K562 (cell line): ENCODE data around the gene CUL4B. TPM values are rescaled to one million over a fixed set of nuclear protein-coding genes. Genes with fewer than 3 reads are reported as not detected.
A peak's percentile ranks its signal among the peaks of the same experiment; 100 is the strongest.

ENCODE experiments used
- FOS ChIP-seq: IDR thresholded peaks from 3 replicates; pipeline ENCODE4 v1.6.1; 2011; ENCODE audit not compliant: insufficient read length; ENCODE audit errors: extremely low read depth
- GMEB1 ChIP-seq: fragments of 250-450 bp; sonication (Bioruptor Pico); IDR thresholded peaks from 2 replicates; pipeline ENCODE4 v1.4.0; 2020; ENCODE audit warnings: mild to moderate bottlenecking
- HLTF ChIP-seq: fragments of 450-650 bp; IDR thresholded peaks from 2 replicates; pipeline ENCODE4 v1.6.1; 2016
- MECOM ChIP-seq: fragments of 250-450 bp; sonication (Bioruptor Pico); IDR thresholded peaks from 2 replicates; pipeline ENCODE4 v1.8.0; 2022; ENCODE audit warnings: inconsistent platforms
- RAD21 ChIP-seq, 2 experiments: fragments of 250-450 bp in 1 of 2; fragments of 450-650 bp in 1 of 2; sonication (Bioruptor Pico) in 1 of 2; formaldehyde crosslinking in 1 of 2; IDR thresholded peaks in 1 of 2; conservative IDR thresholded peaks in 1 of 2; 2 replicates each; pipeline versions ENCODE4 v1.4.0 to v1.8.0; 2020 to 2022; ENCODE audit warnings: mild to moderate bottlenecking in 2 of 2, moderate library complexity in 1 of 2
- RB1 ChIP-seq: fragments of 450-650 bp; IDR thresholded peaks from 2 replicates; pipeline ENCODE4 v1.6.1; 2017; ENCODE audit warnings: low read depth, mild to moderate bottlenecking
- SIN3A ChIP-seq, 2 experiments: fragments of 150-350 bp in 1 of 2; IDR thresholded peaks; 2 replicates each; pipeline ENCODE4 v1.6.1; 2011 to 2016; ENCODE audit warnings: borderline replicate concordance in 2 of 2, low read depth in 2 of 2, low read length in 2 of 2, mild to moderate bottlenecking in 2 of 2, moderate library complexity in 2 of 2; ENCODE audit not compliant: control insufficient read depth in 1 of 2
- SMARCA5 ChIP-seq: fragments of 450-650 bp; IDR thresholded peaks from 2 replicates; pipeline ENCODE4 v1.6.1; 2016
- SMC3 ChIP-seq: conservative IDR thresholded peaks from 2 replicates; pipeline ENCODE4 v1.6.1; 2011; ENCODE audit warnings: low read depth, low read length, improper control_type of control experiment; ENCODE audit not compliant: insufficient read depth
- TSHZ1 ChIP-seq: fragments of 250-450 bp; sonication (Bioruptor Pico); IDR thresholded peaks from 2 replicates; pipeline ENCODE4 v1.4.0; 2020; ENCODE audit warnings: mild to moderate bottlenecking, moderate library complexity
- ZBTB5 ChIP-seq: fragments of 450-650 bp; IDR thresholded peaks from 2 replicates; pipeline ENCODE4 v1.6.1; 2017; ENCODE audit warnings: antibody characterized with exemption
- polyA plus RNA-seq, 8 experiments: library from polyadenylated mRNA; depleted of rRNA in 4 of 8; stranded (reverse) in 5 of 8; unstranded in 3 of 8; fragments of >200 nt; fragmentation: Nextera tagmentation in 2 of 8; fragmentation: Illumina TruSeq in 1 of 8; extraction: Ambion mirVana in 2 of 8; extraction: Trizol in 1 of 8; gene quantifications; 2 replicates each; pipeline versions ENCODE4 v1.2.1 to v1.2.3, GENCODE V29; 2011 to 2014; ENCODE audit warnings: inconsistent platforms in 1 of 8, missing spikeins in 1 of 8
- total RNA-seq, 7 experiments: library from RNA; depleted of rRNA in 6 of 7; stranded (reverse); fragments of >200 nt in 6 of 7; fragmentation: Illumina TruSeq in 2 of 7; extraction: Trizol in 2 of 7; gene quantifications; 2 replicates each; pipeline versions ENCODE4 v1.2.1 to v1.2.3, GENCODE V29; 2011 to 2021; ENCODE audit warnings: low replicate concordance in 1 of 7
- TF ChIP-seq, protein P1 (sequence below), 2 experiments: fragments of 450-650 bp; formaldehyde crosslinking in 1 of 2; IDR thresholded peaks; 2 replicates each; pipeline versions ENCODE4 v1.4.0 to v1.6.1; 2014 to 2020; ENCODE audit warnings: mild to moderate bottlenecking in 2 of 2, borderline replicate concordance in 1 of 2, low read depth in 1 of 2

Gene CUL4B
- total and polyA plus RNA-seq, 9 of the 15 experiments (the other 6 are each of a cell fraction or from before 2014, with no cell fraction given), result 15.0 to 41.7 (median 37.5) TPM

DNA sequence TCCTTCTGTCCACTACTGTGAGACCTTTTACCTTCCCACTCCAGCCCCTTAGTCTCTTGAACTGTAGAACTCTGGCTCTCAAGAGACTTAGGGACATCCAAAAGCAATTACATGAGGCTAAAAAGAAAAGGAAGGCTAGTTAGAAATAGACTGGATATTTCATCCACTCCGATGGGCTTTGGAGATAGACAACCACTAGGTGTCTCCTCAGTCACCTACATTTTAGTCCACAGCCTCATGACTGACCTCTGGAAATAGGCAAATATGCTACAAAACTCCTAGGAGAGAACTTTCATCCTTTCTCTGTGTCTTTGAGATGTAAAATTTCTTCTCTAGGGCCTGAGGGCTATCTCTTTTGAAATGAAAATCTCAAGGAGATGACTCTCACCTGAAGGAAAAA, 46.5 kb downstream of the CUL4B start (continued):
- TF ChIP-seq, protein P1, sequence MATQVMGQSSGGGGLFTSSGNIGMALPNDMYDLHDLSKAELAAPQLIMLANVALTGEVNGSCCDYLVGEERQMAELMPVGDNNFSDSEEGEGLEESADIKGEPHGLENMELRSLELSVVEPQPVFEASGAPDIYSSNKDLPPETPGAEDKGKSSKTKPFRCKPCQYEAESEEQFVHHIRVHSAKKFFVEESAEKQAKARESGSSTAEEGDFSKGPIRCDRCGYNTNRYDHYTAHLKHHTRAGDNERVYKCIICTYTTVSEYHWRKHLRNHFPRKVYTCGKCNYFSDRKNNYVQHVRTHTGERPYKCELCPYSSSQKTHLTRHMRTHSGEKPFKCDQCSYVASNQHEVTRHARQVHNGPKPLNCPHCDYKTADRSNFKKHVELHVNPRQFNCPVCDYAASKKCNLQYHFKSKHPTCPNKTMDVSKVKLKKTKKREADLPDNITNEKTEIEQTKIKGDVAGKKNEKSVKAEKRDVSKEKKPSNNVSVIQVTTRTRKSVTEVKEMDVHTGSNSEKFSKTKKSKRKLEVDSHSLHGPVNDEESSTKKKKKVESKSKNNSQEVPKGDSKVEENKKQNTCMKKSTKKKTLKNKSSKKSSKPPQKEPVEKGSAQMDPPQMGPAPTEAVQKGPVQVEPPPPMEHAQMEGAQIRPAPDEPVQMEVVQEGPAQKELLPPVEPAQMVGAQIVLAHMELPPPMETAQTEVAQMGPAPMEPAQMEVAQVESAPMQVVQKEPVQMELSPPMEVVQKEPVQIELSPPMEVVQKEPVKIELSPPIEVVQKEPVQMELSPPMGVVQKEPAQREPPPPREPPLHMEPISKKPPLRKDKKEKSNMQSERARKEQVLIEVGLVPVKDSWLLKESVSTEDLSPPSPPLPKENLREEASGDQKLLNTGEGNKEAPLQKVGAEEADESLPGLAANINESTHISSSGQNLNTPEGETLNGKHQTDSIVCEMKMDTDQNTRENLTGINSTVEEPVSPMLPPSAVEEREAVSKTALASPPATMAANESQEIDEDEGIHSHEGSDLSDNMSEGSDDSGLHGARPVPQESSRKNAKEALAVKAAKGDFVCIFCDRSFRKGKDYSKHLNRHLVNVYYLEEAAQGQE (IDR thresholded peaks at IDR 0.05; ENCODE audit: borderline replicate concordance), result peak; percentile 33; the same call in 1 of the 2 replicates
- TF ChIP-seq, protein P1 (CRISPR knock-in tag; IDR thresholded peaks at IDR 0.05; ENCODE audit: low read depth), result no peak
- TF ChIP-seq MECOM (CRISPR knock-in tag), result no peak
- no peak for TF ChIP-seq TSHZ1
- no peak for TF ChIP-seq RB1
- TF ChIP-seq SIN3A (IDR thresholded peaks at IDR 0.05; ENCODE audit: borderline replicate concordance in 2 of 2, control insufficient read depth in 1 of 2, low read depth in 2 of 2, low read length in 2 of 2), result no peak
- no peak for TF ChIP-seq FOS
- TF ChIP-seq SMC3, result peak; percentile 19; the same call in 1 of the 2 replicates
- no peak for TF ChIP-seq HLTF
- no peak for TF ChIP-seq GMEB1
- peak; percentile 25 to 61 for TF ChIP-seq RAD21 (CRISPR knock-in tag; conservative IDR thresholded peaks at IDR 0.05 in 1 of 2, IDR thresholded peaks at IDR 0.05 in 1 of 2)
- TF ChIP-seq ZBTB5, result no peak
- TF ChIP-seq SMARCA5, result no peak
